ENCODE measurements around the gene CDKL2. TPM values are rescaled to one million over a fixed set of nuclear protein-coding genes. Genes with fewer than 3 reads are reported as not detected.
A peak's percentile ranks its signal among the peaks of the same experiment; 100 is the strongest.

Gene CDKL2
- total and polyA plus RNA-seq, 4 experiments from 2014 or later: 0.32 to 0.39 (median 0.36) TPM

- Mint-ChIP-seq H3K27ac (no peak overlapping the region), H3K27me3 (peaks cover under 1 to 11% of the 10 kb centered on the region in 2 donors), H3K4me3 (no peak overlapping the region), H3K4me1 (peaks cover 0 to 4% (median 0%) of the 10 kb centered on the region in 4 donors), H3K36me3 (no peaks in the 10 kb centered on the region), H3K9me3 (no peaks in the 10 kb centered on the region)
- intact Hi-C loops (cut with micrococcal nuclease): no loop called here
- DNase-seq: no peak
- Histone ChIP-seq H3K9me3 (ENCODE audit: control insufficient read depth in 1 of 2, low read length in 2 of 2) (no peaks in the 10 kb centered on the region), H3K27me3 (ENCODE audit: insufficient read depth, low read length) (no peaks in the 10 kb centered on the region), H3K27ac (ENCODE audit: low read depth, low read length) (no peak overlapping the region), H3K4me1 (ENCODE audit: insufficient read depth, low read length) (no peaks in the 10 kb centered on the region), H3K36me3 (ENCODE audit: insufficient read depth, low read length) (no peaks in the 10 kb centered on the region), H3K4me3 (ENCODE audit: low read length in 2 of 2) (no peak overlapping the region)
- ChIA-PET CTCF (ENCODE audit: partially characterized antibody) (interaction anchor here (1.0 to 2.3 kb wide), 2 partner anchors 9 to 281 kb away, joined by 3 to 14 read pairs; no protein-coding TSS in a partner anchor), POLR2A (ENCODE audit: partially characterized antibody) (no interaction called here)
Measured at GRCh38 chr4:75566911-75567310, 63.4 kb downstream of the CDKL2 start.

GRCh38 chr4:75565481-75565880 is 64.8 kb downstream of the CDKL2 start:
- no peak for DNase-seq
- no peak overlapping the region for H3K4me3 Mint-ChIP-seq

GRCh38 chr4:75564023-75564422 is 66.3 kb downstream of the CDKL2 start:
- no peaks in the 10 kb centered on the region for H3K36me3 Mint-ChIP-seq
- no peak overlapping the region for H3K27ac Mint-ChIP-seq
- H3K9me3 Mint-ChIP-seq: no peaks in the 10 kb centered on the region
- ChIA-PET CTCF (ENCODE audit: partially characterized antibody) (no interaction called here), POLR2A (ENCODE audit: partially characterized antibody) (no interaction called here)
- Histone ChIP-seq H3K36me3 (ENCODE audit: insufficient read depth, low read length) (no peaks in the 10 kb centered on the region), H3K27me3 (ENCODE audit: insufficient read depth, low read length) (no peaks in the 10 kb centered on the region), H3K9me3 (ENCODE audit: control insufficient read depth in 1 of 2, low read length in 2 of 2) (no peaks in the 10 kb centered on the region), H3K4me1 (ENCODE audit: insufficient read depth, low read length) (no peaks in the 10 kb centered on the region), H3K27ac (ENCODE audit: low read depth, low read length) (no peak overlapping the region), H3K4me3 (ENCODE audit: low read length in 2 of 2) (no peak overlapping the region)
- peaks cover 4 to 14% of the 10 kb centered on the region in 2 donors for H3K27me3 Mint-ChIP-seq
- peaks cover 0 to 4% (median 0%) of the 10 kb centered on the region in 4 donors for H3K4me1 Mint-ChIP-seq
- H3K4me3 Mint-ChIP-seq: no peak overlapping the region
- DNase-seq: no peak
- intact Hi-C loops (cut with micrococcal nuclease): no loop called here

More at GRCh38 chr4:75565481-75565880, 64.8 kb downstream of the CDKL2 start:
- Mint-ChIP-seq H3K36me3 (no peaks in the 10 kb centered on the region), H3K4me1 (peaks cover 0 to 4% (median 0%) of the 10 kb centered on the region in 4 donors), H3K9me3 (no peaks in the 10 kb centered on the region), H3K27me3 (peaks cover 3 to 14% of the 10 kb centered on the region in 2 donors), H3K27ac (no peak overlapping the region)
- Histone ChIP-seq H3K4me3 (ENCODE audit: low read length in 2 of 2) (no peak overlapping the region), H3K36me3 (ENCODE audit: insufficient read depth, low read length) (no peaks in the 10 kb centered on the region), H3K4me1 (ENCODE audit: insufficient read depth, low read length) (no peaks in the 10 kb centered on the region), H3K27ac (ENCODE audit: low read depth, low read length) (no peak overlapping the region), H3K27me3 (ENCODE audit: insufficient read depth, low read length) (no peaks in the 10 kb centered on the region), H3K9me3 (ENCODE audit: control insufficient read depth in 1 of 2, low read length in 2 of 2) (no peaks in the 10 kb centered on the region)
- POLR2A ChIA-PET (ENCODE audit: partially characterized antibody): no interaction called here
- CTCF ChIA-PET (ENCODE audit: partially characterized antibody): no interaction called here
- intact Hi-C loops (cut with micrococcal nuclease): no loop called here

- Histone ChIP-seq H3K4me3 (ENCODE audit: low read length in 2 of 2) (no peak overlapping the region), H3K4me1 (ENCODE audit: insufficient read depth, low read length) (no peaks in the 10 kb centered on the region), H3K27ac (ENCODE audit: low read depth, low read length) (no peak overlapping the region), H3K27me3 (ENCODE audit: insufficient read depth, low read length) (no peaks in the 10 kb centered on the region), H3K36me3 (ENCODE audit: insufficient read depth, low read length) (no peaks in the 10 kb centered on the region), H3K9me3 (ENCODE audit: control insufficient read depth in 1 of 2, low read length in 2 of 2) (no peaks in the 10 kb centered on the region)
- ChIA-PET POLR2A (ENCODE audit: partially characterized antibody) (no interaction called here), CTCF (ENCODE audit: partially characterized antibody) (interaction anchor here (0.7 kb wide), 1 partner anchor 9 kb away, joined by 3 read pairs; no protein-coding TSS in a partner anchor)
- Mint-ChIP-seq H3K9me3 (no peaks in the 10 kb centered on the region), H3K4me3 (no peak overlapping the region), H3K4me1 (peaks cover 0 to 4% (median 0%) of the 10 kb centered on the region in 4 donors), H3K27ac (peak overlapping the region in 1 of 7 donors; percentile 1), H3K36me3 (no peaks in the 10 kb centered on the region), H3K27me3 (peaks cover 6 to 15% of the 10 kb centered on the region in 2 donors)
- intact Hi-C loops (cut with micrococcal nuclease): no loop called here
- DNase-seq: no peak
Measured at GRCh38 chr4:75561789-75562188, 68.5 kb downstream of the CDKL2 start.

- Mint-ChIP-seq H3K27me3 (peaks cover 8 to 10% of the 10 kb centered on the region in 2 donors), H3K27ac (peak overlapping the region in 1 of 7 donors; percentile 6), H3K4me1 (peaks cover 0 to 8% (median 4%) of the 10 kb centered on the region in 4 donors), H3K36me3 (no peaks in the 10 kb centered on the region), H3K9me3 (no peaks in the 10 kb centered on the region), H3K4me3 (no peak overlapping the region)
- Histone ChIP-seq H3K4me1 (ENCODE audit: insufficient read depth, low read length) (no peaks in the 10 kb centered on the region), H3K36me3 (ENCODE audit: insufficient read depth, low read length) (no peaks in the 10 kb centered on the region), H3K9me3 (ENCODE audit: control insufficient read depth in 1 of 2, low read length in 2 of 2) (no peaks in the 10 kb centered on the region), H3K4me3 (ENCODE audit: low read length in 2 of 2) (no peak overlapping the region), H3K27me3 (ENCODE audit: insufficient read depth, low read length) (no peaks in the 10 kb centered on the region), H3K27ac (ENCODE audit: low read depth, low read length) (no peak overlapping the region)
- POLR2A ChIA-PET (ENCODE audit: partially characterized antibody): interaction anchor here (0.6 kb wide), 1 partner anchor 260 kb away, joined by 3 read pairs; no protein-coding TSS in a partner anchor
- DNase-seq: no peak
- CTCF ChIA-PET (ENCODE audit: partially characterized antibody): interaction anchor here (0.9 kb wide), 1 partner anchor 20 kb away, joined by 3 read pairs; no protein-coding TSS in a partner anchor
- intact Hi-C loops (cut with micrococcal nuclease): no loop called here
Measured at GRCh38 chr4:75557696-75558095, 72.6 kb downstream of the CDKL2 start.

GRCh38 chr4:75555294-75556164 is 74.8 kb downstream of the CDKL2 start, which contains the start of gene ODAPH:
TSS of gene ODAPH (plus strand) at chr4:75556066. CDS start at chr4:75556083, 17 bp downstream.
- Mint-ChIP-seq H3K9me3 (no peaks in the 10 kb centered on the region), H3K27me3 (peaks cover 5 to 6% of the 10 kb centered on the region in 2 donors), H3K4me3 (peak within 1 kb of the TSS in 3 of 8 donors; percentile 29 to 74 (median 46)), H3K36me3 (no peaks in the 10 kb centered on the region), H3K27ac (peak within 1 kb of the TSS in 2 of 7 donors; percentile 15 to 60), H3K4me1 (peaks cover 0 to 8% (median 4%) of the 10 kb centered on the region in 4 donors)
- Histone ChIP-seq H3K9me3 (ENCODE audit: control insufficient read depth in 1 of 2, low read length in 2 of 2) (no peaks in the 10 kb centered on the region), H3K4me3 (ENCODE audit: low read length in 2 of 2) (no peak within 1 kb of the TSS), H3K36me3 (ENCODE audit: insufficient read depth, low read length) (no peaks in the 10 kb centered on the region), H3K27me3 (ENCODE audit: insufficient read depth, low read length) (no peaks in the 10 kb centered on the region), H3K4me1 (ENCODE audit: insufficient read depth, low read length) (no peaks in the 10 kb centered on the region), H3K27ac (ENCODE audit: low read depth, low read length) (no peak within 1 kb of the TSS)
- DNase-seq: peak in 3 of 5 donors; percentile 1 to 68 (median 18)
- intact Hi-C loops (cut with micrococcal nuclease): no loop called here
- POLR2A ChIA-PET (ENCODE audit: partially characterized antibody): interaction anchor here (1.9 kb wide), 1 partner anchor 41 kb away, joined by 6 read pairs; the partner anchor contains the start of genes RCHY1 and THAP6
- CTCF ChIA-PET (ENCODE audit: partially characterized antibody): interaction anchor here (1.5 kb wide), 1 partner anchor 292 kb away, joined by 6 read pairs; no protein-coding TSS in a partner anchor

GRCh38 chr4:75552452-75552851 is 77.9 kb downstream of the CDKL2 start:
- intact Hi-C loops (cut with micrococcal nuclease): no loop called here
- Mint-ChIP-seq H3K36me3 (no peaks in the 10 kb centered on the region), H3K27ac (no peak overlapping the region), H3K4me1 (peaks cover 0 to 8% (median 4%) of the 10 kb centered on the region in 4 donors), H3K27me3 (peaks cover 1 to 5% of the 10 kb centered on the region in 2 donors), H3K9me3 (no peaks in the 10 kb centered on the region), H3K4me3 (no peak overlapping the region)
- ChIA-PET CTCF (ENCODE audit: partially characterized antibody) (no interaction called here), POLR2A (ENCODE audit: partially characterized antibody) (no interaction called here)
- Histone ChIP-seq H3K27ac (ENCODE audit: low read depth, low read length) (no peak overlapping the region), H3K36me3 (ENCODE audit: insufficient read depth, low read length) (no peaks in the 10 kb centered on the region), H3K4me3 (ENCODE audit: low read length in 2 of 2) (no peak overlapping the region), H3K27me3 (ENCODE audit: insufficient read depth, low read length) (no peaks in the 10 kb centered on the region), H3K4me1 (ENCODE audit: insufficient read depth, low read length) (no peaks in the 10 kb centered on the region), H3K9me3 (ENCODE audit: control insufficient read depth in 1 of 2, low read length in 2 of 2) (no peaks in the 10 kb centered on the region)
- no peak for DNase-seq

Data from CD4-positive, alpha-beta memory T cell (primary cell).